HG03469 (cell line): ENCODE data around the gene NR1H2.
"Not testable (repeated sequence)": the region's sequence is repeated elsewhere in the genome, so short reads cannot be mapped to it uniquely, and the experiment has no call there.

Source experiments
- ATAC-seq: cut with Tn5 transposase; IDR thresholded peaks from one replicate; pipeline ENCODE4 v1.9.1; 2021; ENCODE audit warnings: mild to moderate bottlenecking, moderate library complexity, moderate number of reproducible peaks; ENCODE audit not compliant: unreplicated experiment

NR1H2 gene

GRCh38 chr19:50344661-50345318 is 31.5 kb upstream of the NR1H2 start:
- ATAC-seq: peak; percentile 31

DNA sequence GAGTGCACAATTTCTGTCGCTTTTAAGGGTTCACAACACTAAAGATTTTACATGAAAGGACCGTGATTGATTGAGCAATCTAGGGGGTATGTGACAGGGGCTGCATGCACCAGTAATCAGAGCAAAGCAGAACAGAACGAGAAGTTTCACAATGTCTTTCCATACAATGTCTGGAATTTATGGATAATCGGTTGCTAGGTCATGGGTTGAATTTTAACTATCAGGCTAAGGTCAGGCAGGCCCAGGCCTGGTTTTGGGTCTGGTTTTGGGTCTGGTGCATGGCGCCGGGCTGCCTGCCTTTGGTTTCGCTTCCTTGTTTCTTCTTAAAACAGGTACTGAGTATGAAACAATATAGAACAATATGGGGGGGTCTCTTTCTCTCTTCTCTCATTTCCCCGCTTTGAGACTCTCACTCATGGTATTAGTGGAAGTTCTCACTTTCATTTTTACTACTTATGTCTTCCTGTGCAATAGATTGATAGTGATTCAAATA is 29.1 kb upstream of the NR1H2 start:
- ATAC-seq: not testable (repeated sequence)

- ATAC-seq: no peak
These were observed 26.8 kb upstream of the NR1H2 start for GRCh38 chr19:50349277-50350057.

DNA sequence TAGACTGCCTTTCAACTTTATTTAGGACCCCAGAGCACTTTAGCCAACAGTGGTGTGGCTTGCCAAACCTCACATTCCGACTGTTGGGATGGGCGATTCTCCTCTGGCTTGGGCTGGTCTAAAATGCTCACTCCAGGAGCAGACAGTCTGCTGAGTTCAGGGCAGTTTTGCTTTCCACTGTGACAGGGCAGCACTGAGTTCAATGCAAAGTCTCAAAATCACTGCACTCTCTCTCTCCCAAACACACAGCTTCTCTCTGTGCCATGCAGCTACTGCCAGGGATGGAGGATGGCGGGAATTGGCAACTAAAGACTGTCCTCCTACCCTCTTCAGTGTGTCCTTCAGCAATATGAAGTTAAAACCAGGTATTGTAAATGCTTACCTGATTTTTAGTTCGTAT is 24.0 kb upstream of the NR1H2 start:
- no peak for ATAC-seq

DNA sequence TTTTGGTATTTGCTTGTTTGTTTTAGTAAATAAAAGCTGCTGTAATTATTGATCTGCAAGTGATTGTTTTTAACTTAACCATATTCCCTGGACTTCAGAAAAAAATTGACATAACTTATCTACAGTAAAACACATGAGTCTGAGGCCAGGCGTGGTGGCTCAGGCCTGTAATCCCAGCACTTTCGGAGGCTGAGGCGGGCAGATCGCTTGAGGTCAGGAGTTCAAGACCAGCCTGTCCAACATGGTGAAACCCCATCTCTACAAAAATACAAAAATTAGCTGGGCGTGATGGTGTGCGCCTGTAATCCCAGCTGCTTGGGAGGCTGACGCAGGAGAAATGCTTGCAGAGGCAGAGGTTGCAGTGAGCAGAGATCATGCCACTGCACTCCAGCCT is 22.8 kb upstream of the NR1H2 start:
- not testable (repeated sequence) for ATAC-seq

DNA sequence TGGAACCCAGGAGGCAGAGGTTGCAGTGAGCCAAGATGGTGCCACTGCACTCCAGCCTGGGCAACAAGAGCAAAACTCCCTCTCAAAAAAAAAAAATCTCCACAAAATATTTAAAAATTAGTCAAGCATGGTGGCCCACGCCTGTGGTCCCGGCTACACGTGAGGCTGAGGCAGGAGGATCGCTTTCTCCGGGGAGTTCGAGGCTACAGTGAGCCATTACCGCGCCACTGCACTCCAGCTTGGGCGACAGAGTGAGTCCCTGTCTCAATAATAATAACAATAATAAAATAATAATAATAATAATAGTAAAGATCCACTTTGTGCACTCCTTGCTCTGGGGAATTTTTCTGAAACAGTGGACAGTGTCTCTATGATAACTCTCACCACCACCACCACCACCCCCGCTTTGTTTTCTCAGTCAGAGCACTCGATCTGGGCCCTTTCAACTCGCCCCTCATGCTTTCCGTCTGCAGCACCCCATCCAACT is 19.5 kb upstream of the NR1H2 start:
- no peak for ATAC-seq

DNA sequence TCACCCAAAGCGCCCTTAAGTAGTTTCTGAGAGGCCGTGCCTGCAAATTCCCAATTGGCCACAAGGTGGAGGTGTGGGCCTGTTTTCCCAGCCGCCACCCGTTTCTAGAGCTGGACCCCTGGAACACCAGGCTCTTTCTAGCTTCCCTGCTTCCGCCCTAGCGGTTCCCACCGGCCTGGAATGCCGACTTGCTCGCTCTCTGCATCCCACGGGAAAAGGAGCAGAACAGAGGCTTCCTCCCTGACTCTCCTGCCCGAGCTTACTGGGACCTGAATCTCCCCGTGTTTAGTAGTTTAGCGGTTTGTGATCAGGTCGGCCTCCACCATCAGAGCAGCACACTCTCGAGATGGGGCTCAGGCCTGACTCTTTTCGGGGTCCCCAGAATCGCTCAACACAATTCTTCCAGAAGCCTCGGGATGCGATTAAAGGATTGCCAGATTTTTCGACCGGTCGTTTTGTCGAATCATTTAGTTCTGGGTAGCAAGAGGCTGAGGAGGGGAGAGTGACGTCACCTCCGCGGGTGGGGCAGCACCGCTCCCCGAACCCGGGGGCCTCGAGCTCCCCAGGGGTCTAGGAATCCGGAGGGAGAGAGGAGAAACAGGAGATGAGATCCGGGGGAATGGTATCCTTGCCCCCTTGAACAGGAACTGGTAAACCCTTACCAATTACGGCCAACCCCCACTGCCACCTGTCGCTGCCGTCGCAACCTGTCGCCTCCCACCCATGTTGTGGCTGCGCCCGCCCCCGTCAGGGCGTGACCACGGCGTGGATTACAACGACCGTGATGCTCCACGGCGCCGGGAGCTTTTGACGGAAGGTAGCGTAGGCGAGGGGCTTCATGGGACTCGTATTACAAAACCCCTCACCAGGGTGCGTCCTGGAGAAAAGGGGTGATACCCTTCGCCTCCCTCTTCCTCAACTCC is 18.8 kb upstream of the NR1H2 start:
- ATAC-seq: no peak

- ATAC-seq: no peak
These were observed 17.6 kb upstream of the NR1H2 start for GRCh38 chr19:50358483-50359327.

- ATAC-seq: no peak
These were observed 16.9 kb upstream of the NR1H2 start for GRCh38 chr19:50359328-50359818.

DNA sequence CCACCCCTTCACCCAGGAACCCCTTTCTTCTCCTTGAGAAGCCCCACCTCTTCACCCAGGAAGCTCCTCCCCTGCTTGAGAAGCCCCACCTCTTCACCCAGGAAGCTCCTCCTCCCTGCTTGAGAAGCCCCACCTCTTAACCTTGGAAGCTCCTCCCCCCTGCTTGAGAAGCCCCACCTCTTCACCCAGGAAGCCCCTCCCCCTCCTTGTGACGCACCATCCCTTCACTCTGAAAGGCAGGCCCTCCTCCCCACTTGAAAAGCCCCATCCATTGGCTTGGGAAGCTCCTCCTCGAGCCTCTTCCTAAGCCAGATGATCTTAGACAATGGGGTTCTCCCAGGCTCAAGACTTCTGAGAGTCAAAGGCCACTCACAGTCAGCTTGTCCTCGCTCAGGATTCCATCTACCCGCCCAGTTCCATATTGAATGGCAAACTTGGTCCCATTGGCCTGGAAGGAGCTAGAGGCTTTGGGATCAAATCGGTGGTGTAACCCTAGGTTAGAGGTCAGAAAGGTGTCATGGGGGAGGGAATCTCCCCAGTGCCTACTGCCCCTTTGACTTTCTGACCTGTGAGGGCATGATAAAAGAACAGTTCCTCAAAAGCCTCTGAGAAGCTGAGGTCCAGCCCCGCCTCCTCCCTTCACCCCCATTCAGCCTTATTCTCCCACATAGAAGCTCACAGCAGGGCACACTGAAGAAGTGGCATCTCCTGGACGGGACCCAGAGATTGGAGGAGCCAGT is 14.8 kb upstream of the NR1H2 start:
- ATAC-seq: no peak

DNA sequence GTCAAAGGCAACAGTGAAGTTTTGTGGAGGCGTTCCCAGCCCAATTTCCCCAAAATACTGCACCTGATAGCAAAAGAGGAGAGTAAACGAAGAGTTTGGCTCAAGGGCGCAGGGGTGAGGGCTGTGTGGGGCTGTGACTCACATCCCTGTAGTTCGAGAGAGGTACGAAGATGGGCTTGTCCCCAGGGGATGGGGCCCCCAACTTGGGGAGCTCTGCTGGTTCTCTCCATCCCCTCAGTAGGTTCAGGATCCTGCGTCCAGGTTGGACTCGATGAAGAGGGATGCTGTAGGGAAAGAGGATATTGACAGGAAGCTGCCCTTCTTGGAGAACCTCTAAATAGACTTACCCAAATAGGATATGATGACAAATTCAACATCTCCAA is 14.2 kb upstream of the NR1H2 start:
- no peak for ATAC-seq

- ATAC-seq: no peak
These were observed 13.4 kb upstream of the NR1H2 start for GRCh38 chr19:50362656-50363424.

DNA sequence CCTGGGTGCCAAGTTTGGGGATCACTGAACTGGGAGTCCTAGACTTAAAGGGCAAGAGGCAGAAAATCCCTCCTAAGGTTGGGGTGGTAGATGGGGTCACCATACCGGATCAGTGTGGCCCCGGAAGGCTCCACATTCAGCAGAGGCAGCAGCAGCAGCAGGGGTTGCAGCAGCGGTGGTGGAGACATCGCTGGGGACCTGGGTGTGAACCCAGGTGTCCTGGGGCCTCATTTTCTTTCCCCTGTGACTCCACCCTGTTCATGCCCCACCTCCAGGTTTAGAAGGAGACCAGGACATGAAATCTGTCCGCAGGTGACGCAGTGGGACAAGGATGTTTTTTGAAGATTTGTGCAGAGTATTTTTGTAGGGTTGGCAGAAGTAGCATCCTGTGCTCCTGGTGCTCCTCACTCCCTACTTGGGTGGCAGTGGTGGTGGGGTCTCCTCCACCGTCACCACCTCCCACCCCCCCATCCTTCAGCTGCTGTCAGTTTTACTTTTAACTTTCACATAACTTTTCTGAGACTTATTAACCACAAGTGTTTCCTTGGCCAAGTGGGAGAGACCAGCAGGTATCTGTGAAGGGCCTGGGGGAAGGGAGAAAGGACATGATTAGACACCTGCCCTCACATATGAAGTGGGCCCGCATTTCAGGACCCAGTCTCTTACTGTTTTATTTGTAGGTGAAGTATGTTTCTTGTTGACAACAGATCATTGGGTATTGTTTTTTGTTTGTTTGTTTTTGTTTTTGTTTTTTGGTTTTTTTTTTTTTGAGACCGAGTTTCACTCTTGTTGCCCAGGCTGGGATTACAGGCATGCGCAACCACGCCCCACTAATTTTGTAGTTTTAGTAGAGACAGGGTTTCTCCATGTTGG is 10.6 kb upstream of the NR1H2 start, which contains the start of gene NAPSA:
Gene NAPSA (minus strand): TSS at position 206 of the 873 bp plus-strand sequence. CDS start 18 bp downstream, at position 188.
- ATAC-seq: no peak

- ATAC-seq: no peak
These were observed 7.3 kb upstream of the NR1H2 start for GRCh38 chr19:50368649-50369570.

DNA sequence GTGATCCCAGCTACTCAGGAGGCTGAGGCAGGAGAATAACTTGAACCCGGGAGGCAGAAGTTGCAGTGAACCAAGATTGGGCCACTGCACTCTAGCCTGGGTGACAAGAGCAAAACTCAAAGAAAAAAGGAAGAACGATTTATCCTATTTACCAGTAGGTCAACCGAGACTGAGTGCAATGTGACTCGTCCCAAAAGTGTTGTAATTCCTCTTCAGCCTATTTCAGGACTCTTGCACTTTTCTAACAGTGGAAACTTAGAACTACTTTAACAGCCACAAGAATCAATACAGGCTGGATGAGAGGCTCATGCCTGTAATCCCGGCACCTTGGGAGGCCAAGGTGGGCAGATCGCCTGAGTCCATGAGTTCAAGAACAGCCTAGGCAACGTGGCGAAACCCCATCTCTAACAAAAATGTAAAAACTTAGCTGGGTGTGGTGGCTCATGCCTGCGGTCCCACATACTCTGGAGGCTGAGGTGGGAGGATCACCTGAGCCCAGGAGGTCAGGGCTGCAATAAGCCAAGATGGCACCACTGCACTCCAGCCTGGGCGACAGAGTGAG is 4.3 kb upstream of the NR1H2 start:
- ATAC-seq: no peak

GRCh38 chr19:50377051-50377461 is 799 bp downstream of the NR1H2 start:
- ATAC-seq: no peak
